Activated naive CD8-positive, alpha-beta T cell (primary cell): ENCODE measurements around the gene SEC14L6.

Source experiments
- H3K27ac Mint-ChIP-seq: one replicate; pipeline ENCODE4 v1.8.0; 2021; ENCODE audit warnings: mixed read lengths
- H3K27me3 Mint-ChIP-seq: one replicate; pipeline ENCODE4 v1.8.0; 2021; ENCODE audit warnings: mixed read lengths
- H3K36me3 Mint-ChIP-seq: one replicate; pipeline ENCODE4 v1.8.0; 2021; ENCODE audit warnings: mixed read lengths
- H3K4me1 Mint-ChIP-seq: one replicate; pipeline ENCODE4 v1.8.0; 2021; ENCODE audit warnings: low read depth, mixed read lengths
- H3K4me3 Mint-ChIP-seq: one replicate; pipeline ENCODE4 v1.8.0; 2021; ENCODE audit warnings: mild to moderate bottlenecking, mixed read lengths
- H3K9me3 Mint-ChIP-seq: one replicate; pipeline ENCODE4 v1.8.0; 2021; ENCODE audit warnings: low read depth, mixed read lengths

Gene SEC14L6

DNA sequence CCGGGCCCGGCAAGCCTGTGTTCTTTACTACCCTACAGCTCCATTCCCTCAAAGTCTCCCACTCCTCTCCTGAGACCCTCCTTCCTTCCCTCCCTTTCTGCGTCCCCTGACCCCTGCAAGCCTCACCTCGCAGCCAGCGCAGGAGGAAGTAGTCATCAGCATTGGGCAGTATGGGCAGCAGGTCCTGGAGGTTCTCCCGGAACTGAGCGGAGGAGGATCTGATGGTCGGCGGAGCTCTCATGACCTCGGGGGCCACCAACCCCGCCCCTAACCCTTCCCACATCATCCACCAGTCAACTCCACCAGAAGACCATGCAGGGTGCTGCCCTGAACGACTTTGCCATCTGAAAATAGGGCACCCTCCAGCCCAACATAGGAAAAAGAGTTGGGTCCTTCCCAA, 43.0 kb downstream of the SEC14L6 start:
- no peaks in the 10 kb centered on the region for H3K36me3 Mint-ChIP-seq
- no peak overlapping the region for H3K4me3 Mint-ChIP-seq
- H3K9me3 Mint-ChIP-seq: no peaks in the 10 kb centered on the region
- H3K27ac Mint-ChIP-seq: no peak overlapping the region
- H3K4me1 Mint-ChIP-seq: no peaks in the 10 kb centered on the region
- peaks cover 17% of the 10 kb centered on the region for H3K27me3 Mint-ChIP-seq

DNA sequence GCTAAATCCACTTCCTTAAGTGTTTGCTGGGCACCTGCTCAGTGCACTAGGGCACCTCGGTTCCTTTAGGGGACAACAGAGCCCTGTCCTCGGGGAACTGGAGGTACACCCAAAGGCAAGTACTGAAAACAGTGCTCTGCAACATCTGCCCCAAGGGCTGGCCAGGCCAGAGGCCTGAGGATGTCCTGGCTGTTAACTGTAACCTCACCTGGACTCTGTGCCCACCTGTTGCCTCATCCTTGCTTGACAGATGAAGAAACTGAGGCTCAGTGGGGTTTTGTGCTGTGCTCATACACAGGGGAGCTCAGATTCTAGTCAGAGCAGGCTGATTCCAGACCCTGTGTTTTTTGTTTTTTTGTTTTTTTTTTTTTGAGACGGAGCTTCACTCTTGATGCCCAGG, 43.6 kb downstream of the SEC14L6 start:
- Mint-ChIP-seq H3K9me3 (no peaks in the 10 kb centered on the region), H3K4me3 (no peak overlapping the region), H3K27ac (no peak overlapping the region), H3K4me1 (no peaks in the 10 kb centered on the region), H3K27me3 (peaks cover 17% of the 10 kb centered on the region), H3K36me3 (no peaks in the 10 kb centered on the region)

DNA sequence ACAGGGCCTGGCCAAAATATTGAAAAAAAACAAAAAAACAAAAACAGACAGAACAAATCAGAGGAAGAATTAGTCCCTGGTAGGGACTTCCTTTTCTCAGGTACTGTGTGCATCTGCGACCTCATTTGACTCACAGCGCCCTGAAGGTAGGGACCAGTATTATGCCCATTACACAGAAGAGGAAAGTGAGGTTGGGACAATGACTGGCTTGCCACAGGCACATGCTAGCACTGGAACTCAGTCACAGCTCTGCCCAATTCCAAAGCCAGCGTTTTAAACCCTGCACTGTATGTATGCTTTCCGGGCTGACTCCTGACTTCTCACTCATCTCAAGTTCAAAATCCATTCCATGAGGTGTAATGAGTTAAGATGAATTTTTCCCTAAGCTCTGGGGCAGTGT, 44.4 kb downstream of the SEC14L6 start:
- Mint-ChIP-seq H3K4me1 (no peaks in the 10 kb centered on the region), H3K4me3 (no peak overlapping the region), H3K27ac (no peak overlapping the region), H3K36me3 (no peaks in the 10 kb centered on the region), H3K9me3 (no peaks in the 10 kb centered on the region), H3K27me3 (peaks cover 17% of the 10 kb centered on the region)

DNA sequence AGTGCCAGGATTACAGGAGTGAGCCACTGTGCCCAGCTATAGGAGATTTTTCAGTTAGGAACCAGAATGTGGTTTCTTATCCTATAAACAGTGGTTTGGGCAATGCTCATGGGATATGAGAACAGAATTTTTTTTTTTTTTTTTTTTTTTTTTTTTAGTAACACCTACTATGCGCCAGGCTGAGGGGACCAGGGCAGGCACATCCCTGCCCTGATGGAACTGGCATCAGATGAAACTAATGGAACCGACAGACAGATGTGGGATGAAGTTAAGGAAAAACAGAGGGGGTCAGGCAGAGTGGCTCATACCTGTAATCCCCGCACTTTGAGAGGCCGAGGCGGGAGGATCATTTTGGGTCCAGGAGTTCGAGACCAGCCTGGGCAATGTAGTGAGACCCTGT, 45.9 kb downstream of the SEC14L6 start:
- peaks cover 12% of the 10 kb centered on the region for H3K27me3 Mint-ChIP-seq
- H3K36me3 Mint-ChIP-seq: no peaks in the 10 kb centered on the region
- no peak overlapping the region for H3K27ac Mint-ChIP-seq
- no peaks in the 10 kb centered on the region for H3K9me3 Mint-ChIP-seq
- H3K4me3 Mint-ChIP-seq: no peak overlapping the region
- no peaks in the 10 kb centered on the region for H3K4me1 Mint-ChIP-seq

- Mint-ChIP-seq H3K27me3 (no peaks in the 10 kb centered on the region), H3K4me3 (no peak overlapping the region), H3K27ac (no peak overlapping the region), H3K9me3 (no peaks in the 10 kb centered on the region), H3K36me3 (no peaks in the 10 kb centered on the region), H3K4me1 (no peaks in the 10 kb centered on the region)
Measured at GRCh38 chr22:30497466-30498150, 48.9 kb downstream of the SEC14L6 start.

DNA sequence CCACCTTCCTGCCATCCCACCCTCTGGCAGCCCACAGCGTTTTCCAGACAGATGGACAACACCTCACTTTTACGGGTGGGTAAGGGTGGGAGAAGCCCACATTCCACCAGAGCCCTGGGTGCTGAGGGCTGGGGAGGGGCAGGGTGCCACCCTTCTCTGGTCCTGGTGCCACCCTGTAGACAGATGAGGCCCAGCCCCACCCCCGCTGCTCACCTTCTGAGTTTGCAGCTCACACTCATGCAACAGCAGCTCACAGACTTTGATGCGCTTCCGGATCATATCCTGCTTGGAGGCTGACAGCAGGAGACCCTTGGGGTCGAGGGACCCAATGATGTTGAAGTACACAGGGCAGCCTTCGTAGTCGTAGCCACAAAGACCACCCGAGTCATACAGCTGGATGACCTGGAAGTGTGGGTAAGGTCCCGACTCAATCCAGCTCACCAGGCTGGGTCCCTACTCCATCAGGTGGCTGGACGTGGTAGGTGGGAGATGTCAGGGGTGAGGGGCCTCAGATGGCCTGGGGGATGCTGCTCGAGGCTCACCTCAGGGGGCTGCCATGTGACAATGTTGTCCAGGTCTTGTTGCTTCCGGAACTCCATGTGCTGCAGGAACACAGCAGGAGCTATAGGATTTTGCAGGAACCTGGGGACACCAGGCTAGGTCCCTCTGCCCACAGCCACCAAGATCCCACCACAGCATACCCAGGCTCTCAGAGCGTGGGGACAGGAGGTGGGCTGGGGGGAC, 51.3 kb downstream of the SEC14L6 start:
- H3K27me3 Mint-ChIP-seq: no peaks in the 10 kb centered on the region
- no peak overlapping the region for H3K4me3 Mint-ChIP-seq
- no peak overlapping the region for H3K27ac Mint-ChIP-seq
- no peaks in the 10 kb centered on the region for H3K36me3 Mint-ChIP-seq
- no peaks in the 10 kb centered on the region for H3K4me1 Mint-ChIP-seq
- H3K9me3 Mint-ChIP-seq: no peaks in the 10 kb centered on the region

- H3K4me1 Mint-ChIP-seq: no peaks in the 10 kb centered on the region
- H3K4me3 Mint-ChIP-seq: no peak overlapping the region
- H3K27ac Mint-ChIP-seq: no peak overlapping the region
- H3K27me3 Mint-ChIP-seq: peaks cover 1% of the 10 kb centered on the region
- no peaks in the 10 kb centered on the region for H3K9me3 Mint-ChIP-seq
- H3K36me3 Mint-ChIP-seq: no peaks in the 10 kb centered on the region
Measured at GRCh38 chr22:30492144-30492543, 54.4 kb downstream of the SEC14L6 start.

GRCh38 chr22:30491381-30491780, 55.2 kb downstream of the SEC14L6 start:
- no peaks in the 10 kb centered on the region for H3K36me3 Mint-ChIP-seq
- no peak overlapping the region for H3K27ac Mint-ChIP-seq
- H3K4me1 Mint-ChIP-seq: no peaks in the 10 kb centered on the region
- H3K4me3 Mint-ChIP-seq: no peak overlapping the region
- no peaks in the 10 kb centered on the region for H3K9me3 Mint-ChIP-seq
- peaks cover 1% of the 10 kb centered on the region for H3K27me3 Mint-ChIP-seq

GRCh38 chr22:30490399-30490798, 56.1 kb downstream of the SEC14L6 start:
- no peak overlapping the region for H3K4me3 Mint-ChIP-seq
- no peaks in the 10 kb centered on the region for H3K36me3 Mint-ChIP-seq

DNA sequence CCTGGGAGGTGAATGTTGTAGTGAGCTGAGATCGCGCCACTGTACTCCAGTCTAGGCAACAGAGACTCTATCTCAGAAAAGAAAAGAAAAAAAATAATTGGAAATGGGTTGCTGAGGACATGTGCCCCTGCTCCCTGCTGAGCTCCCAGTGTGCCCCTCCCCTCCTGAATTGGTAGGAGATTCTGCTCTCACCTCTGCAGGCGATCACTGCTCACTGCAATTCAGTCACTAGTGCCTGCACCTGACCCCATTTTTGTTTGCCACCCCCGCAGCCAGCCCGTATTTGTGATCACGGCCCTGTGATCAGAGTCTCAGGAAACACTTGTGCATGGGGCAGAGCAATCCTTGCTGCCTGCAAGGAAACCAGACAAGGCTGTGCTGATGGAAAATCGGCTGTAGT, 58.4 kb downstream of the SEC14L6 start:
- Mint-ChIP-seq H3K27ac (no peak overlapping the region), H3K36me3 (no peaks in the 10 kb centered on the region), H3K27me3 (peaks cover 1% of the 10 kb centered on the region), H3K4me3 (no peak overlapping the region), H3K9me3 (no peaks in the 10 kb centered on the region), H3K4me1 (peaks cover 2% of the 10 kb centered on the region)

More at GRCh38 chr22:30490399-30490798, 56.1 kb downstream of the SEC14L6 start:
- H3K27ac Mint-ChIP-seq: no peak overlapping the region
- peaks cover 1% of the 10 kb centered on the region for H3K27me3 Mint-ChIP-seq
- H3K9me3 Mint-ChIP-seq: no peaks in the 10 kb centered on the region
- H3K4me1 Mint-ChIP-seq: no peaks in the 10 kb centered on the region

GRCh38 chr22:30486661-30487115, 59.9 kb downstream of the SEC14L6 start:
- H3K4me1 Mint-ChIP-seq: peaks cover 2% of the 10 kb centered on the region
- peaks cover 3% of the 10 kb centered on the region for H3K27me3 Mint-ChIP-seq
- no peaks in the 10 kb centered on the region for H3K9me3 Mint-ChIP-seq
- H3K27ac Mint-ChIP-seq: no peak overlapping the region
- H3K36me3 Mint-ChIP-seq: no peaks in the 10 kb centered on the region
- no peak overlapping the region for H3K4me3 Mint-ChIP-seq

DNA sequence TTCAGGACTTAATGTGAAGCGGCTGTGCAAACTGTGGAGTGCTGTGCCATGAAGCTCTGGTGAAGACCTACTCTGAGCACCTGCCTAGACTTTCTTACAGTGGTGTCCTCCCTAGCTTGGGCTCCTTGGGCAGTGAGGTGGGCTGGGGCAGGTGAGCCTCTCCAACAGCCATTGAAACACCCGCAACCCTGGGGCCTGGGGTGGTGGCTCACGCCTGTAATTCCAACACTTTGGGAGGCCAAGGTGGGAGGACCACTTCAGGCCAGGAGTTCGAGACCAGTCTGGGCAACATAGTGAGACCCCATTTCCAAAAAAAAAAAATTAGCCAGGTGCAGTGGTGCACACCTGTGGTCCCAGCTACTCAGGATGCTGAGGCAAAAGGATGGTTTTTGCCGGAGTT, 60.4 kb downstream of the SEC14L6 start:
- Mint-ChIP-seq H3K9me3 (no peaks in the 10 kb centered on the region), H3K27me3 (peaks cover 3% of the 10 kb centered on the region), H3K4me1 (peaks cover 2% of the 10 kb centered on the region), H3K4me3 (no peak overlapping the region), H3K36me3 (no peaks in the 10 kb centered on the region), H3K27ac (no peak overlapping the region)

DNA sequence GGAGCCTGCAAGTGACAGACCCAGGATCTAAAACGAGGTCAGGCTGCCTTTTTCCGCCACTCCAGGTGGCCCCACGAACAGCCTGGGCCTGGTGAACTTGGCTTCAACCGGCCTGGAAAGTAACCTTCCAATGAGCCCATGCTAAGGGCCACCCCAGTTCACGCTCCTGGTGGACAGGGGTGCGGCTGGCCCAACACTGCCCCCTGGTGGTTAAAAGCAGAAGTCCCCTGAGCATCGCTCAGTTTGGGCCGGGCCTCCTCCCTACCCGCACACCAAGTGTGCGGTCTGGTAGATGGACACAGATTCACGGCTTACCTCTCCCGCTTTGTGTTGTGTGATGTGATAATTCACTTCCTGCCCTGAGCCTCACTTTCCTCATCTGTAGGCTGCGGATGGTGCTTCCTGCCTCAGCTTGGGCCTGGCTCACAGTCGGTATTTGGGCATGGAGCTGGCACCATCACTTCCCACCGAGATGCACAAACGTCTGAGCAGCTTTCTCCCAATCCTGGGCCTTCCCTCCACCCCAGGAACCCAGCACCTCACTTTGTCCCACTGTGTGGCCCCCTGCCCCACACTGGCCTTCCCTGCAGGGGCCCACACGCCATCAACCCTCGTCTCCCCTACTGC, 61.1 kb downstream of the SEC14L6 start:
- Mint-ChIP-seq H3K27me3 (peaks cover 3% of the 10 kb centered on the region), H3K36me3 (no peaks in the 10 kb centered on the region), H3K4me1 (peaks cover 2% of the 10 kb centered on the region), H3K9me3 (no peaks in the 10 kb centered on the region), H3K27ac (no peak overlapping the region), H3K4me3 (no peak overlapping the region)

DNA sequence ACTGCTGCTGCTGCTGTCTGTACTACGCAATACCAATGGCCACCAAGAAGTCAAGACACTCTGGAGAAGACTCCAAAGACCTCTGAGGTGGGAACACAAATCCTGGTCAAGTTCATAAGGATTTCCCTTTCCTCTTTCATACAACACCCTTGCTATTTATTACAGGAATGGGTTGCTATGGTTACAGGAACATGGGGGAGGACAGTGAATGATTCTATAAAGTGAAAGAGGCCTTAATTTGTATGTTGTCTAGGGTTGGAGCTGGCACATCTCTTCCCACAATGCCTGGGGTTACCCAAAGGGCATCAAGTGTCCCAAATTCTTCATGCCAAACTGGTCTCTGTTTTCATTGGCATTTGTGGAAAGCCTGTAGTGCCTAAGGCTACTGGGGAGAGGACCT, 63.4 kb downstream of the SEC14L6 start:
- Mint-ChIP-seq H3K4me3 (no peak overlapping the region), H3K27me3 (peaks cover 2% of the 10 kb centered on the region), H3K4me1 (peaks cover 2% of the 10 kb centered on the region), H3K36me3 (no peaks in the 10 kb centered on the region), H3K9me3 (no peaks in the 10 kb centered on the region), H3K27ac (no peak overlapping the region)

DNA sequence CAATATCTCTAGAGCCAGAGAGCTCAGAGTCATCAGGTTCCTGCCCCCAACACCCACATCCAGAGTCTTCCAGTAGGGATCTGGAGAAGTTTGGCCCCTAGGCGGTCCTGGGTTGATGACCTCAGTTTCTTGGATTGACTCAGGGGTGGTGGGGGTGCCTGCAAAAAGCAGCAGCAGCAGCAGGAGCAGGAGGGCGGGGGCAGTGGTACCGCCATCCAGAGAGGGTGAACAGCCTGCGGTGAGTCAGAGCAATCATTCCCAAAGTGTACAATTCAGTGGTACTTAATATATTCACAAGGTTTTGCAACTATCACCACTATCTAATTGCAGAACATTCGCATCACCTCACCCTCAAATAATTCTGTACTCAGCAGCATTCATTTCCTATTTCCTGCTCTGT, 64.8 kb downstream of the SEC14L6 start:
- Mint-ChIP-seq H3K27me3 (peaks cover 2% of the 10 kb centered on the region), H3K36me3 (no peaks in the 10 kb centered on the region), H3K9me3 (no peaks in the 10 kb centered on the region), H3K27ac (no peak overlapping the region), H3K4me3 (no peak overlapping the region), H3K4me1 (peaks cover 2% of the 10 kb centered on the region)
